HepG2 (cell line): ENCODE measurements around the gene PTPA. TPM values are rescaled to one million over a fixed set of nuclear protein-coding genes. Genes with fewer than 3 reads are reported as not detected.

Experiments used
- ATAC-seq: fragments of 200-7000 bp; cut with Tn5 transposase; 3 replicates; pipeline ENCODE4 v1.9.1; 2020; ENCODE audit warnings: mild to moderate bottlenecking, moderate library complexity
- BruUV-seq: library from RNA; stranded (reverse); fragments of 400-500 nt; replicated peaks from 2 replicates; lab custom pipeline; 2021; lab: Mats Ljungman, UMichigan
- CTCF ChIA-PET: fragments of 300-600 bp; formaldehyde crosslinking; extraction: SDS; loops from one replicate; lab custom pipeline; 2021; ENCODE audit warnings: low total read pairs, inconsistent platforms, low intra/inter-chr PET ratio; lab: Yijun Ruan, JAX
- POLR2A ChIA-PET: fragments of 350-600 bp; sonication (Branson Sonifier 250); formaldehyde crosslinking; loops from one replicate; lab custom pipeline; 2020; ENCODE audit warnings: antibody characterized with exemption, inconsistent platforms; lab: Yijun Ruan, JAX
- DNase-seq: peaks from one replicate; pipeline ENCODE4 v3.0.0-alpha.2; 2015; ENCODE audit warnings: low spot score
- FAIRE-seq: peaks from 3 replicates; lab custom pipeline; 2011; peaks lifted over from hg19 to GRCh38; lab: Jason Lieb, UNC
- H2AFZ ChIP-seq: one replicate; pipeline ENCODE4 v1.6.1; 2011; ENCODE audit warnings: low read length, inconsistent platforms
- H3K27ac ChIP-seq: fragments of 300-600 bp; 3 replicates; pipeline ENCODE4 v1.8.0; 2011; ENCODE audit warnings: mixed run types, mild to moderate bottlenecking, mixed read lengths, low read length, inconsistent platforms; ENCODE audit not compliant: insufficient read depth; ENCODE audit errors: extremely low read length
- H3K27me3 ChIP-seq, 2 experiments: fragments of 200-600 bp in 1 of 2; 2 replicates in 1 of 2; 3 replicates in 1 of 2; pipeline versions ENCODE4 v1.6.0 to v1.8.0; 2011; ENCODE audit warnings: low read length in 2 of 2, mild to moderate bottlenecking in 2 of 2, moderate library complexity in 2 of 2, inconsistent platforms in 1 of 2; ENCODE audit not compliant: insufficient read depth in 2 of 2, control insufficient read depth in 1 of 2
- H3K36me3 ChIP-seq, 2 experiments: fragments of 200-600 bp in 1 of 2; replicated peaks in 1 of 2; 2 replicates in 1 of 2; 3 replicates in 1 of 2; pipeline versions ENCODE4 v1.5.1 to v1.8.0; 2011; ENCODE audit warnings: low read length in 2 of 2, inconsistent platforms in 1 of 2; ENCODE audit not compliant: insufficient read depth in 2 of 2, control insufficient read depth in 1 of 2
- H3K4me1 ChIP-seq: 2 replicates; pipeline ENCODE4 v1.5.1; 2012; ENCODE audit warnings: low read length, inconsistent platforms; ENCODE audit not compliant: insufficient read depth
- H3K4me2 ChIP-seq: 2 replicates; pipeline ENCODE4 v1.6.0; 2011; ENCODE audit warnings: low read depth, low read length, inconsistent platforms
- H3K4me3 ChIP-seq, 3 experiments: fragments of 200-600 bp in 1 of 3; sonication (generic), shearing (Covaris generic) in 1 of 3; replicated peaks in 1 of 3; 2 replicates each; pipeline ENCODE4 v1.5.1; 2011 to 2016; ENCODE audit warnings: low read length in 3 of 3, inconsistent platforms in 2 of 3, low read depth in 2 of 3, mild to moderate bottlenecking in 2 of 3, control low read depth in 1 of 3, mixed read lengths in 1 of 3; ENCODE audit not compliant: insufficient read depth in 1 of 3
- H3K79me2 ChIP-seq: one replicate; pipeline ENCODE4 v1.6.1; 2011; ENCODE audit warnings: low read length, inconsistent platforms; ENCODE audit not compliant: insufficient read depth
- H3K9ac ChIP-seq: 2 replicates; pipeline ENCODE4 v1.6.0; 2011; ENCODE audit warnings: mild to moderate bottlenecking, low read depth, low read length, inconsistent platforms; ENCODE audit not compliant: insufficient read depth
- H3K9me3 ChIP-seq: 2 replicates; pipeline ENCODE4 v1.5.1; 2012; ENCODE audit warnings: mild to moderate bottlenecking, low read length
- H4K20me1 ChIP-seq: 2 replicates; pipeline ENCODE4 v1.6.0; 2011; ENCODE audit warnings: inconsistent platforms, mild to moderate bottlenecking, low read length, moderate library complexity; ENCODE audit not compliant: insufficient read depth
- E2F1 ChIP-seq: sonication (generic); formaldehyde crosslinking; IDR thresholded peaks from 2 replicates; pipeline ENCODE4 v1.5.0; 2020; ENCODE audit warnings: missing genetic modification reagents
- FOXK1 ChIP-seq: sonication (generic); formaldehyde crosslinking; IDR thresholded peaks from 2 replicates; pipeline ENCODE4 v1.4.0; 2020; ENCODE audit warnings: low read depth, missing genetic modification reagents, borderline replicate concordance
- IKZF1 ChIP-seq: fragments of 450-650 bp; IDR thresholded peaks from 2 replicates; pipeline ENCODE4 v1.7.1; 2016
- MLXIP ChIP-seq: sonication (generic); formaldehyde crosslinking; IDR thresholded peaks from 2 replicates; pipeline ENCODE4 v1.9.0; 2021; ENCODE audit warnings: missing genetic modification reagents, borderline replicate concordance
- MXI1 ChIP-seq: IDR thresholded peaks from 3 replicates; pipeline ENCODE4 v1.6.1; 2012; ENCODE audit warnings: low read depth, low read length, inconsistent platforms, borderline replicate concordance
- PLRG1 ChIP-seq: fragments of 450-650 bp; conservative IDR thresholded peaks from 2 replicates; pipeline ENCODE4 v1.6.1; 2016
- POGZ ChIP-seq: sonication (generic); formaldehyde crosslinking; IDR thresholded peaks from 2 replicates; pipeline ENCODE4 v1.4.0; 2020; ENCODE audit warnings: mild to moderate bottlenecking, missing genetic modification reagents
- ZBTB33 ChIP-seq: sonication (generic); formaldehyde crosslinking; IDR thresholded peaks from 2 replicates; pipeline ENCODE4 v1.4.0; 2020; ENCODE audit warnings: missing genetic modification reagents
- ZC3H13 ChIP-seq: sonication (generic); formaldehyde crosslinking; IDR thresholded peaks from 2 replicates; pipeline ENCODE4 v1.8.1; 2023; ENCODE audit warnings: mild to moderate bottlenecking, missing genetic modification reagents, moderate library complexity
- ZNF331 ChIP-seq: sonication (generic); formaldehyde crosslinking; IDR thresholded peaks from 2 replicates; pipeline ENCODE4 v1.4.0; 2020; ENCODE audit warnings: missing genetic modification reagents
- ZNF879 ChIP-seq: sonication (generic); formaldehyde crosslinking; IDR thresholded peaks from 2 replicates; pipeline ENCODE4 v1.8.1; 2023; ENCODE audit warnings: missing genetic modification reagents
- WGBS: methylation state at CpG from one replicate; pipeline ENCODE4 v1.1.6; 2017; ENCODE audit warnings: low lambda C conversion rate; 5-methylcytosine and 5-hydroxymethylcytosine counted together
- in situ Hi-C: cut with HindIII; loops from 2 replicates; pipeline ENCODE4 v1.10.0; 2017; ENCODE audit warnings: low pct_unique_long_range_greater_than_20kb; ENCODE audit not compliant: extremely low pct_ligation_motif_present
- intact Hi-C: fragments of 100-400 bp; cut with micrococcal nuclease; formaldehyde crosslinking; loops from one replicate; pipeline ENCODE4 v1.10.0; 2022; ENCODE audit not compliant: unreplicated experiment
- polyA plus RNA-seq, 8 experiments: library from polyadenylated mRNA; depleted of rRNA in 3 of 8; stranded (reverse) in 7 of 8; unstranded in 1 of 8; fragments of >200 nt; fragmentation: Illumina TruSeq in 4 of 8; extraction: Trizol in 4 of 8; gene quantifications; 2 replicates each; pipeline versions ENCODE4 v1.2.1 to v1.2.3, GENCODE V29; 2011 to 2016; ENCODE audit warnings: low read depth in 4 of 8, missing spikeins in 1 of 8, mixed read lengths in 1 of 8; ENCODE audit not compliant: insufficient read depth in 1 of 8
- total RNA-seq, 5 experiments: library from RNA; depleted of rRNA; stranded (reverse); fragments of >200 nt; fragmentation: Illumina TruSeq; extraction: Trizol; gene quantifications; 2 replicates each; pipeline ENCODE4 v1.2.3, GENCODE V29; 2016; ENCODE audit warnings: low read depth in 1 of 5
- TF ChIP-seq, protein P1 (sequence below): sonication (generic); formaldehyde crosslinking; IDR thresholded peaks from 2 replicates; pipeline ENCODE4 v1.5.1; 2020; ENCODE audit warnings: mild to moderate bottlenecking, missing genetic modification reagents, moderate library complexity

The PTPA gene
- total and polyA plus RNA-seq, 2 of the 13 experiments (the other 11 are each of a cell fraction or from before 2014, with no cell fraction given): 79.3 to 105 TPM

GRCh38 chr9:129131300-129132145 is 20.3 kb downstream of the PTPA start (continued):
- TF ChIP-seq ZBTB33 (CRISPR knock-in tag) (peak; percentile 92), ZNF331 (CRISPR knock-in tag) (no peak)
- TF ChIP-seq, protein P1, sequence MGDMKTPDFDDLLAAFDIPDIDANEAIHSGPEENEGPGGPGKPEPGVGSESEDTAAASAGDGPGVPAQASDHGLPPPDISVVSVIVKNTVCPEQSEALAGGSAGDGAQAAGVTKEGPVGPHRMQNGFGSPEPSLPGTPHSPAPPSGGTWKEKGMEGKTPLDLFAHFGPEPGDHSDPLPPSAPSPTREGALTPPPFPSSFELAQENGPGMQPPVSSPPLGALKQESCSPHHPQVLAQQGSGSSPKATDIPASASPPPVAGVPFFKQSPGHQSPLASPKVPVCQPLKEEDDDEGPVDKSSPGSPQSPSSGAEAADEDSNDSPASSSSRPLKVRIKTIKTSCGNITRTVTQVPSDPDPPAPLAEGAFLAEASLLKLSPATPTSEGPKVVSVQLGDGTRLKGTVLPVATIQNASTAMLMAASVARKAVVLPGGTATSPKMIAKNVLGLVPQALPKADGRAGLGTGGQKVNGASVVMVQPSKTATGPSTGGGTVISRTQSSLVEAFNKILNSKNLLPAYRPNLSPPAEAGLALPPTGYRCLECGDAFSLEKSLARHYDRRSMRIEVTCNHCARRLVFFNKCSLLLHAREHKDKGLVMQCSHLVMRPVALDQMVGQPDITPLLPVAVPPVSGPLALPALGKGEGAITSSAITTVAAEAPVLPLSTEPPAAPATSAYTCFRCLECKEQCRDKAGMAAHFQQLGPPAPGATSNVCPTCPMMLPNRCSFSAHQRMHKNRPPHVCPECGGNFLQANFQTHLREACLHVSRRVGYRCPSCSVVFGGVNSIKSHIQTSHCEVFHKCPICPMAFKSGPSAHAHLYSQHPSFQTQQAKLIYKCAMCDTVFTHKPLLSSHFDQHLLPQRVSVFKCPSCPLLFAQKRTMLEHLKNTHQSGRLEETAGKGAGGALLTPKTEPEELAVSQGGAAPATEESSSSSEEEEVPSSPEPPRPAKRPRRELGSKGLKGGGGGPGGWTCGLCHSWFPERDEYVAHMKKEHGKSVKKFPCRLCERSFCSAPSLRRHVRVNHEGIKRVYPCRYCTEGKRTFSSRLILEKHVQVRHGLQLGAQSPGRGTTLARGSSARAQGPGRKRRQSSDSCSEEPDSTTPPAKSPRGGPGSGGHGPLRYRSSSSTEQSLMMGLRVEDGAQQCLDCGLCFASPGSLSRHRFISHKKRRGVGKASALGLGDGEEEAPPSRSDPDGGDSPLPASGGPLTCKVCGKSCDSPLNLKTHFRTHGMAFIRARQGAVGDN (CRISPR knock-in tag): peak; percentile 64

DNA sequence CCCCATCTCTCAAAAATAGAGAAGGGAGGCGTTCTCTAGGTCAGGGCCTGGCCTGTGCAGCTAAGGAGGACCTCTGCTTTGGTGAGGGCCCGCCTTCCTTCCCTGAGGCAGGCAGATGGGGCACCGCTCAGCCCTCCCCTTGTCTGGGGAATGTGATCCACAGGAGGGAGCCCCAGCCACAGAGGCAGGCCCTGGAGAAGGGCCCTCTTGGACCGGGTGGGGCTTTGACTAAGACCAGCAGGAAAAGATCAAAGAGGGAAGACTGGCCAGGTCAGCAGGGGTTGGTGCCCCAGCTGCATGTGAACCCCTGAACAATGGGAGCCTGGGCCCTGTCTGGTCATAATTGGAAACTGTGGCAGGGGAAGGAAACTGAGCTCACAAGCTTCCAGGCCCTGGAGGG is 21.9 kb downstream of the PTPA start:
- H3K36me3 ChIP-seq: peaks cover 22 to 75% of the 10 kb centered on the region in 2 experiments
- no peaks in the 10 kb centered on the region for H3K27me3 ChIP-seq
- H4K20me1 ChIP-seq: no peaks in the 10 kb centered on the region
- WGBS: 100% methylated on average over 1 of the region's 4 CpGs
- H3K27ac ChIP-seq: no peak overlapping the region
- H3K4me2 ChIP-seq: no peak overlapping the region
- H3K9ac ChIP-seq: no peak overlapping the region
- no peaks in the 10 kb centered on the region for H3K79me2 ChIP-seq
- intact Hi-C loops (no loop called here), in situ Hi-C loops (no loop called here)
- ATAC-seq (no peak), DNase-seq (no peak), FAIRE-seq (no peak)
- no peaks in the 10 kb centered on the region for H3K4me1 ChIP-seq
- H3K9me3 ChIP-seq: no peaks in the 10 kb centered on the region
- CTCF ChIA-PET: no interaction called here
- POLR2A ChIA-PET: no interaction called here
- H2AFZ ChIP-seq: no peak overlapping the region
- H3K4me3 ChIP-seq: no peak overlapping the region
- no TSS peak for BruUV-seq
- TF ChIP-seq POGZ (CRISPR knock-in tag): no peak
- TF ChIP-seq MLXIP (CRISPR knock-in tag): no peak
- no peak for TF ChIP-seq IKZF1
- no peak for TF ChIP-seq ZNF879 (CRISPR knock-in tag)
- no peak for TF ChIP-seq E2F1 (CRISPR knock-in tag)
- TF ChIP-seq FOXK1 (CRISPR knock-in tag): no peak
- TF ChIP-seq ZC3H13 (CRISPR knock-in tag): no peak
- no peak for TF ChIP-seq MXI1
- no peak for TF ChIP-seq PLRG1
